Activated CD8-positive, alpha-beta memory T cell treated with anti-CD3 and anti-CD28 coated beads for 36 hours (primary cell): Measurements from ENCODE around the gene SYK. TPM values are rescaled to one million over a fixed set of nuclear protein-coding genes. Genes with fewer than 3 reads are reported as not detected.

Source experiments
- CTCF ChIA-PET: fragments of 350-600 bp; sonication (Branson Sonifier 250); formaldehyde crosslinking; loops from one replicate; lab custom pipeline; 2021; ENCODE audit warnings: antibody characterized with exemption; lab: Charles Lee
- POLR2A ChIA-PET: fragments of 350-600 bp; sonication (Branson Sonifier 250); formaldehyde crosslinking; loops from one replicate; lab custom pipeline; 2021; ENCODE audit warnings: antibody characterized with exemption; lab: Charles Lee
- total RNA-seq, 2 experiments: library from RNA; stranded (reverse); gene quantifications; one replicate each; pipeline ENCODE4 v1.2.3, GENCODE V29; 2021

SYK gene
- total RNA-seq, 2 experiments from 2014 or later = 0.08 TPM; not detected in 1

DNA sequence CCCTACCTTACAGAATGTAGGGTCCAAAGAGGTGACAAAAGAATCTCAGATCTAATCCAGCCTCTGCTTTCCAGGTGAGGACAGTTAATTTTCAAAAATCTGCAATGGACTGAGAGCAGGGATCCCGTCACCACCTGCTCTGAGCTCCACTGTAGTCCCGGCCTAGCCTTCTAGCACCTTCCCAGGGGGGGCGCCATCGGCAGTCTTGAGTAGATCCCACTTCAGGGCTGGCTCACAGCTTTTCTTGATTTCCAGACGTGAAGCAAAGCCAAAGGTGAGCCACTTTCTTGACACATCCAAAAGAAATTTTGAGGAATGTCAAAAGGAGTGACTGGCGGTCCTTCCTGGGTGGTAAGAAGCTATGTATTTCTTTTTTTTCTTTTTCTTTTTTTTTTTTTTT, 114.1 kb downstream of the SYK start:
- POLR2A ChIA-PET = no interaction called here
- CTCF ChIA-PET = interaction anchor here (0.6 to 2.7 kb wide), 27 partner anchors 17 to 1002 kb away, joined by 3 to 12 read pairs (median 4); no protein-coding TSS in a partner anchor

DNA sequence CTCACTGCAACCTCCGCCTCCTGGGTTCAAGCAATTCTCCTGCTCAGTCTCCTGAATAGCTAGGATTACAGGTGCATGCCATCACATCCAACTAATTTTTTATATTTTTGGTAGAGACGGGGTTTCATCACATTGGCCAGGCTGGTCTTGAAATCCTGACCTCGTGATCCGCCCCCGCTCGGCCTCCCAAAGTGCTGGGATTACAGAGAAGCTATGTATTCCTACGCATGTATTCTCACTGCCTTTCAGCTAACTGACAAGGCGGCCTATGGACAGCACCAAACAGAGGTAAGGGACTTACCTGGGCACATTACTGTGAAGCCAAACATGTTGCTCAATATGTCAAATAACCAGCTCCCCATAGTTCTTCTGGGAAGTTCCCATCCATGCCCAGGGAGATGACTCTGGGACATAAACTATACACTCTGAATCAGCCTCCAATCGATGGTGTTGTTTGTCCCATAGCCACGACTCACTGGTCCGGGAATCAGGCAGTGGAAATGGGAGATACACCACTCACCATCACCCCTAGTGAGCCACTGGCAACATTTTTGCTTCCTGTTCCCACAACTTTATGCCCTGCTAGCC, 114.6 kb downstream of the SYK start:
- CTCF ChIA-PET = interaction anchor here (0.7 to 2.7 kb wide), 16 partner anchors 17 to 812 kb away, joined by 3 to 12 read pairs (median 4); no protein-coding TSS in a partner anchor
- POLR2A ChIA-PET = no interaction called here

DNA sequence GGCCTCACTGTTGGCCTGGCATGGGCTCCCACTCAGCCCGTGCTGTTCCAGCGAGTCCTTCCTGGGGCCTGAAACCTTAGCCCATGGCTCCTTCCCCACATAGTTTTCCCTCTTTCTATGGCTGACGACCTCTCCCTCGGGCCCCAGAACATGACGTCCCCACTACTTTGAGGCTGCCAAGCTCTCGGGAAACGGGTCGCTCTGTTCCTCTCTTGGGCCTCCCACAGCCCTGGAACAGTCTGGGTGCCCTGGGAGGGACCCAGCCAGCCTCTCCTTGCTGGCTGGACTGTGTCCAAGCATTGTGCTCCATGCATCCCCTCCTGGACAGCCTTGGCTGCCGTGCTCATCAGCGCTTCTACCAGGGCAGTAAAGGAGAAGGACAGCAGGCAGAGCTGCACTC, 118.3 kb downstream of the SYK start:
- CTCF ChIA-PET = no interaction called here

DNA sequence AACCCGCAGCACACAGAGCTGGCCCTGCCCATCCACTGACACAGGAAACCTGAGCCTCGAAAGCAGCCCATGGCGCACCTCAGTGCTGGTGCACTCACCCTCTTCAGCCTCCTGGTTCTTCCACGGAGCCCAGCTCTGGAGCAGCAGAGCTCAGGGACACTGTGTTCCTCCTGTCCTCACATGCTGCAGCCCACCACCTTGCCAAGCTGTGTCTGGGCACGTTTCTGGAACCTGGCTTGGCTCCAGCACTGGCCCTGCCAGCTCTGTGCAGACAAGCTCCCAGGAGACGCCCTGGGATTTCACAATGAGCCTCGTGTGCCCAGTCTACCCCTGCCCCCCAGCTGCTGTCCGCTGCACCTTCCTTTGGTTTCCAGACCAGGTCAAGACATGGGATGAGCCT, 119.5 kb downstream of the SYK start:
- ChIA-PET POLR2A (no interaction called here), CTCF (no interaction called here)

More for the DNA sequence above, 118.3 kb downstream of the SYK start:
- POLR2A ChIA-PET = no interaction called here

DNA sequence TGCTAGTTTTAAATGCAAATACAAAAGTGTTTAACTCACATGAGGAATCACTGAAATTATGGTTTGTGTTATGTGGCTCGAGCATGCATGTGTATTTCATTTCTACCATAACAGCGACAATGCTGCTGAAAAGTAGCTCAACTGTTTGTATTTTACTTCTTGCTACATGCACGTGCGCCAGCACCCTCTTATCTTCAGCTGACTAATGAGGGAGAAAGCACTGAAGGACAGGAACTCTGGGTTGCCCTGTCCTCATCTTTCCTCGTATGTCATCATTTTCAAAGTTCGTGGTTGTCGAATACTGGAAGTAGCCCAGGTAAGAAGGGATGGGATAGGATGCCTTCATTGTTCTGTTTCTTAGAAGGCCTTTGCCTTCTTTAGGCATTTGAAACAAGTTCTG, 120.3 kb downstream of the SYK start:
- ChIA-PET POLR2A (no interaction called here), CTCF (no interaction called here)

DNA sequence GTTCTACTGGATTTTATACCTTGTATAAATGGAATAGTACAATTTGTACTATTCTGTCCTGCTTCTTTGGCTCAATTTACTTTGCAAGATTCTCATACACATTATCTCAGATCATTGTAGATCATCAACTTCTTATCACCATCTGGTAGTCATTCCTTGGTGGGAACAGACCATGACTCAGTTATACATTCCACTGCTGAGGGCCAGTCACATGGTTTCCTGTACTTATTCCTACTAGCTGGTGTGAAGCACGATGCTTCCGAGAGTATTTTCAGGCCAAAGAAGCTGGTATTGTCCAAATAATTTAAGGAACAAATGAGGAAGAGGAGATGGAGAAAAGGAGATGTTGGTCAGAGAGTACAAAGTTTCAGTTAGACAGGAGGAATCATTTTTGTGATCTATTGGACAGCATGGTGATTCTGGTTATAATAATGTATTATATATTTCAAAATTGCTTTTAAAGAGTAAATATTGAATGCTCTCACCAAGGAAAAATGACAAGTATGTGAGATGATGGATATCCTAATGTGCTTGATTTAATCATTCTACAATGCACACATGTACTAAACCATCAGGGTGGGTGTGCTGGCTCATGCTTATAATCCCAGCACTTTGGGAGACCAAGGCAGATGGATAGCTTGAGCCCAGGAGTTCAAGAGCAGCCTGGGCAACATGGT, 124.1 kb downstream of the SYK start:
- ChIA-PET CTCF (interaction anchor here (0.8 kb wide), 1 partner anchor 77 kb away, joined by 3 read pairs; no protein-coding TSS in a partner anchor), POLR2A (no interaction called here)

DNA sequence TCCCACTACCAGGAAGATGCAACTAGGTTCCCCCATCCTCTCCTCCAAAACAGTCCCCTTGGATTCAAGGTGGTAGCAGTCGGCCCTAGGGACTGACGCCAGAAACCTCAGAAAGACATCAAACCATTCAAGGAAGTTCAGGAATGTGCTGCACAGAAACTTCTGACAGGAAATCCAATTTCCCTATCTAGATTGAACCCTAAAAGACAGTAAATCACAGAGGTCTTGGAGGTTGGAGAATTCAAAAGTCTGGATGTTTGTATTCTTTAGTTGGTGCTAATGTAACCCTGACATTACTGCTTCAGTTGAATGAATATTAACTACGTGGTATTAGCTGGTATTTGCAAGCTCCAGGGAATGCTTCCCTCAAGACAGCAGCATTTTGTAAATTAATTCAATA, 125.3 kb downstream of the SYK start:
- CTCF ChIA-PET = no interaction called here
- POLR2A ChIA-PET = no interaction called here

DNA sequence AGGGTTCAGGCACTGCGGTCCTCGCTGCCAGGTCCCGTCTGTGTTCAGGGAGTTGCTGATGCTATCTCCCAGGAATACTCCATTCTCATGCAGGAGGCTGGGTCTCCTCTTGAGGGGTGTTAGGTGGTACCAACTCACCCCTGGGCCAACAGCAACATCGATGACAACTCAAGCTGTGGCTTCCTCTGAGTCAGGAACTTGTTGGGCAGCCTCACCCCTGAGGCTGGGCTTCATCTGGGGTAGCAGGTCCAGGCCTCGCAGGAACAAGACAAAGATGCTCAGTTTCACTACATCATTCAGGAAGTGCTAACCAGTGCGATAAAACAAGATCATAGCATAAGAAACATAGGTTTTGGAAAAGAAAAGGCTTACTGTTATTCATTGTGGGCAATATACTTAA, 125.9 kb downstream of the SYK start:
- ChIA-PET CTCF (no interaction called here), POLR2A (no interaction called here)

DNA sequence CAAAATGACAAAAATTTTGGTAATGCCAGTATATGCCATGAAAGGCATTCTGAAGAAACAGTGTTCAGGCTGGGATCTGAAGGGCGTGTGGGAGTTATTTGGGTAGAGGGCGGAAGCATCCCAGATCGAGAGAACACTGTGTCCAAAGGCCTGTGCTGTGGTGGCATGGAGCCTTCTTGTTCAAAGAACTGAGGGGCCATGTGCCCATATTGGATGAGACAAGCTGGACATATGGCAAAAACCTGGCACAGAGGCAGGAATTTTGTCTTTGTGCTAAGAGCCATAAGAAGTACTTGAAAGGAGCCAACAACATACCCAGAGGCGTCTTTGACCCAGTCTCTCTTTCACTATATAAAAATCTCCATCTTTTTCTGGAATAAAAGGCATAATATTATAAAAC, 128.0 kb downstream of the SYK start:
- POLR2A ChIA-PET = no interaction called here
- CTCF ChIA-PET = no interaction called here

DNA sequence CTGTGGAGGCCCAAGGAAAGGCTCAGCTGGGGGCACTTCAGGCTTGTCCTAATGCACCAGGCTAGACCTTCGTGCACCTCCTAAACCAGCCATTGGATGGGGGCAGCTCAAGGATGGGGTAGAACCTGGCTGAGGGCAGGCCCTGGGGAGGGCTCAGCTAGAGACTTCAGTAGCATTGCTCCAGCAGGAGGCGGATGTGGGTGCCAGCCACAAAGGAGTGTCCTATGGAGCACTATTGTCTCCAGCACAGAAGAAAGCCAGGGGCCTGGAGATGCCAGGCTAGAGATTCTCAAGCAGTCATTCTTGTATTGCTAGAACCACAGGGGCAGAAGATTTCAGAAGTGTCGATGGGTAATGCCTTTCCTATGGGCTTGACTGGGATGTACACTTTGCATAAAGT, 131.8 kb downstream of the SYK start:
- POLR2A ChIA-PET = no interaction called here
- CTCF ChIA-PET = interaction anchor here (0.7 kb wide), 1 partner anchor 18 kb away, joined by 3 read pairs; no protein-coding TSS in a partner anchor

DNA sequence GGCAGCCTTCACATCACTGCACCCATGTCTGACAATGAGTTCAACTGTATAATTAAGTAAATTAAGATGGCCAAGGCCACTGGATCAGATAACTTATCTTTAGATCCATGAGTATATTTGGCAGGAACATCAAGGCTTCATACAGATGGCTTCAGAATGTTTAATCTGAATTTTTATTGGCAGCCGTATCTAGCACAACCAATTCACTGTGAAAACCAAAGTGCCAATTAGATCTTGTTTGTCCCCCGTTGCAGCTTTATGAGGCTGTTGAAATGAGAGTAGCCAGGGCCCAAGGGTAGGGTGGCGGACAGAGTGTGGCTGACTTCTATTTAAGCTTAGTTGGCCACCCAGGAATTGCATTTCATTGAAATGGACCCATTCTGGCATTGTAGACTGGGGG, 137.7 kb downstream of the SYK start:
- POLR2A ChIA-PET = no interaction called here
- CTCF ChIA-PET = no interaction called here

DNA sequence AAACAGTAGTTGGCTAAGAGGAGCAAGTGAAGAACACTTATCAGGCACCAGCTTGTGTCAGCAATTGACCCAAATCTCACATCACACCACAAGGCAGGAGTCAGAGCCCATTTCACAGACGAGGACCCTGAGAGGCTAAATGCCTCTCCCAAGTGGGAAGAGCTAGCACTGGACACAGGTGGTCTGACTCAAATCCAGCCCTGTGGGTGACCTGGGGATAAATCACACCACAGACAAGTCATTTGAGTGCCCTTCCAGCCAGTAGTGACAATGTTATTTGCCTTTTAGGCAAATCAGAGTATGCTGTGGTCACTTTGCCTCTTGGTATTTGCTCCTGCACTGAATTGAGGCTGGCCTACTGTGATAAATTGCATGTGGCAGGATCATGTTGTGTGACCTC, 138.7 kb downstream of the SYK start:
- POLR2A ChIA-PET = no interaction called here

DNA sequence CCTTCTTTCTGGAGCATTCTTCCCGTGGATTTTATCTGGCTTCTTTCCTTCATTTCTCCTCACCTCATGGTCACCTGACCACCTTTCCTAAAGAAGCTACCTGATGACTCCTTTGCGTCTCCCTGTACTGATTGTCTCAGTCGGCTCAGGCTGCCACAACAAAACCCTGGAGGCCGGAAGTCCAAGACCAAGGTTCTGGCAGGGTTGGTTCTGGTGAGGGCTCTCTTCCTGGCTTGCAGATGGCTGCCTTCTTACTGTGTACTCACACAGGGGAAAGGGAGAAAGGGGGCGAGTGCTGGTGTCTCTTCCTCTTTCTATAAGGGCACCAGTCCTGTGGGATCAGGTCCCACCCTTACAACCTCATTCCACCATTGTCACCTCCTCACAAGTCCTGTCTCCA, 140.0 kb downstream of the SYK start:
- CTCF ChIA-PET = interaction anchor here (1.5 kb wide), 1 partner anchor 26 kb away, joined by 4 read pairs; no protein-coding TSS in a partner anchor
- POLR2A ChIA-PET = no interaction called here

More for the DNA sequence above, 138.7 kb downstream of the SYK start:
- CTCF ChIA-PET = interaction anchor here (1.5 kb wide), 1 partner anchor 25 kb away, joined by 4 read pairs; no protein-coding TSS in a partner anchor

DNA sequence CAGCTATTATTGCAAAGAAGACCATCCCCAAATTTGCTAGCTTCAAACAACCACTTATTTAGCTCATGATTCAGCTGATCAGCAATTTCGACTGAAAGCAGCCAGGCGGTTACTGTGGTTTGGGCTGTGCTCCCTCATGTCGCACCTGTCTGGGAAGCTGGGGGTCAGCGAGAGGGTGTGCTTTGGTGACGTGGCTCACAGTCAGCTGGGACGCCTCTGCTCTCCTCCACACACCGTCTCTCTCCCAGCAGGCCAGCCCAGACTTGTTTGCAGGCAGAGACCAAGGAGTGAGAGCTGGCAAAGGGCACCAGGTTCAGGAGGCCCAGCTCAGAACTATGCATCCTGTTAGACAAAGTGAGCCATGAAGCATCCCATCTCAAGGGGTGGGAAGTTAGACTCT, 140.9 kb downstream of the SYK start:
- ChIA-PET CTCF (interaction anchor here (1.4 to 1.7 kb wide), 2 partner anchors 23 to 27 kb away, joined by 5 to 8 read pairs; no protein-coding TSS in a partner anchor), POLR2A (no interaction called here)

DNA sequence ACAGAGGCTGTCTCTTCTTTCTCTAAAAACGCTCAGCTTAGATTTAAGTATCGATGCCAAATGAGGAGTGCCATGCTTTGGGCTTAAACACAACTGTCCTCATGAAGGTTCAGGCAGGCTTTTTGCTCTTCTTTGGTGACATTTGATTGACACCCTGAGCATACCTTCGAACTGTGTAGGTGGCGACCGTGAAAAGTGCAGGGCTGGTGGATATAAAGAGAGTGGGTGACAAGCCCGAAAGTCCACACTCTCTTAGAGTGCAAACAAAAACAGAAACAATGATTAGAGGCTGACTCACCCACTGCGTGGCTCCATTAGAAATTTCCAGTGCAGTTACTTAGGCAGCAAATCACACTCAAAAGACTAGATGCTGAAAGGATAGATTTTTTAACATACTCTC, 141.7 kb downstream of the SYK start:
- ChIA-PET CTCF (interaction anchor here (1.4 to 1.7 kb wide), 2 partner anchors 22 to 28 kb away, joined by 5 to 8 read pairs; no protein-coding TSS in a partner anchor), POLR2A (no interaction called here)

DNA sequence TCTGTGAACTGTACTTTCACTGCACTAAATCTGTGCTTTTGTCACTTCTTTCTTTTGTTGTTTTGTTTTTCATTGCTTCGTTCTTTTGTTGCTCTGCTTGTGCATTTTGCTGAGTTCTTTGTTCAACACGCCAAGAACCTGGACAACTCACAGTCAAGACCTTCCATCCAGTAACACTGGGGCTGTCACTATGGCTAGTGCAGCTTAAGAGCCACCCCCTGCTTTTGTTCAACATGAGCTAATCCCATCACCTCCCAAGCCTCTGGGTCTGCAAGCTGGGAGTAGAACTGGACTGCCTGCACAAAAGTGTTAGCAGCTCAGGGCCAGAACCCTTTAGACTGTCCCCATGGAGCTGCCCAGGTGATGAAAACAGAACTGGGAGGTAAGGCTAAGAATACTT, 143.7 kb downstream of the SYK start:
- POLR2A ChIA-PET = interaction anchor here (0.5 kb wide), 1 partner anchor 552 kb away, joined by 6 read pairs; no protein-coding TSS in a partner anchor
- CTCF ChIA-PET = no interaction called here

DNA sequence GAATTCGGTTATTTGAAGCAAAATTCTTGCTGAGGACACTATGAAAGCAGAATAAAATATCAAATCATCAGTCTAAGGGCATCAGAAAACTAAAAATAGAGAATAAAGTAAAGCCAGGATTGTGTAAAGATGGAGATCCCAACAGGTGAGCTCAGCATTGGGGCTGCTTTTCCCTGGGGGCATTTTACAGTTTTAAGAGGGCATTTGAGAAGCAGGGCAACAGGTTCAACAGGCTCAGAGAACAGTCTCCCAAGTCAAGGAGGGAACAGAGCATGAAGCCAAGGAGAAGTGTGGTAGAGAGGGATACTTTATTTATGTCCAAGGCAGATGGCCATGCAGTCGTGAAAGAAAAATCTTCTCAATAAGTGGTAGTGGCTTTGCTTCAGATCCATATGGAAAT, 145.4 kb downstream of the SYK start:
- CTCF ChIA-PET = no interaction called here
- POLR2A ChIA-PET = no interaction called here
